ENCODE data around the gene ABCA2. TPM values are rescaled to one million over a fixed set of nuclear protein-coding genes. Genes with fewer than 3 reads are reported as not detected.

The ABCA2 gene
- total RNA-seq, 4 donors from 2014 or later, result 51.1 to 204 (median 96.5) TPM

GRCh38 chr9:137014166-137014565, 13.9 kb downstream of the ABCA2 start:
- Histone ChIP-seq H3K27me3 (no peaks in the 10 kb centered on the region), H3K27ac (no peak overlapping the region), H3K4me3 (no peak overlapping the region), H3K36me3 (no peaks in the 10 kb centered on the region), H3K9me3 (no peaks in the 10 kb centered on the region), H3K4me1 (no peaks in the 10 kb centered on the region)
- 89% methylated on average over 23 of the region's 23 CpGs; no CpG with 5 or more reads in 1 of the 2 donors for whole genome bisulfite sequencing, 2 donors (ENCODE audit: low coverage in 1 of 2)
- DNase-seq, result no peak
- no peak for TF ChIP-seq POLR2A (IDR thresholded peaks at IDR 0.05)
- TF ChIP-seq, protein P1, sequence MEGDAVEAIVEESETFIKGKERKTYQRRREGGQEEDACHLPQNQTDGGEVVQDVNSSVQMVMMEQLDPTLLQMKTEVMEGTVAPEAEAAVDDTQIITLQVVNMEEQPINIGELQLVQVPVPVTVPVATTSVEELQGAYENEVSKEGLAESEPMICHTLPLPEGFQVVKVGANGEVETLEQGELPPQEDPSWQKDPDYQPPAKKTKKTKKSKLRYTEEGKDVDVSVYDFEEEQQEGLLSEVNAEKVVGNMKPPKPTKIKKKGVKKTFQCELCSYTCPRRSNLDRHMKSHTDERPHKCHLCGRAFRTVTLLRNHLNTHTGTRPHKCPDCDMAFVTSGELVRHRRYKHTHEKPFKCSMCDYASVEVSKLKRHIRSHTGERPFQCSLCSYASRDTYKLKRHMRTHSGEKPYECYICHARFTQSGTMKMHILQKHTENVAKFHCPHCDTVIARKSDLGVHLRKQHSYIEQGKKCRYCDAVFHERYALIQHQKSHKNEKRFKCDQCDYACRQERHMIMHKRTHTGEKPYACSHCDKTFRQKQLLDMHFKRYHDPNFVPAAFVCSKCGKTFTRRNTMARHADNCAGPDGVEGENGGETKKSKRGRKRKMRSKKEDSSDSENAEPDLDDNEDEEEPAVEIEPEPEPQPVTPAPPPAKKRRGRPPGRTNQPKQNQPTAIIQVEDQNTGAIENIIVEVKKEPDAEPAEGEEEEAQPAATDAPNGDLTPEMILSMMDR (IDR thresholded peaks at IDR 0.05), result no peak
- no peak for TF ChIP-seq EP300 (IDR thresholded peaks at IDR 0.05; ENCODE audit: low read depth)
- no peak for TF ChIP-seq POLR2AphosphoS5 (IDR thresholded peaks at IDR 0.05)
- in situ Hi-C loops (cut with MboI; ENCODE audit: low pct_ligation_motif_present in 1 of 4, low pct_unique_long_range_greater_than_20kb in 1 of 4, low sequenced_read_pairs in 3 of 4), result no loop called here
- intact Hi-C loops (cut with DNase I; ENCODE audit: low total_unique reads), result no loop called here

GRCh38 chr9:137013571-137013940, 14.5 kb downstream of the ABCA2 start:
- Histone ChIP-seq H3K36me3 (no peaks in the 10 kb centered on the region), H3K27ac (no peak overlapping the region), H3K4me3 (no peak overlapping the region), H3K27me3 (no peaks in the 10 kb centered on the region), H3K4me1 (no peaks in the 10 kb centered on the region), H3K9me3 (no peaks in the 10 kb centered on the region)
- intact Hi-C loops (cut with DNase I; ENCODE audit: low total_unique reads) (no loop called here), in situ Hi-C loops (cut with MboI; ENCODE audit: low pct_ligation_motif_present in 1 of 4, low pct_unique_long_range_greater_than_20kb in 1 of 4, low sequenced_read_pairs in 3 of 4) (no loop called here)
- TF ChIP-seq POLR2AphosphoS5 (IDR thresholded peaks at IDR 0.05) (no peak), EP300 (IDR thresholded peaks at IDR 0.05; ENCODE audit: low read depth) (no peak), POLR2A (IDR thresholded peaks at IDR 0.05) (no peak)
- TF ChIP-seq, protein P1 (IDR thresholded peaks at IDR 0.05), result no peak
- 99% methylated on average over 20 of the region's 20 CpGs; no CpG with 5 or more reads in 1 of the 2 donors for WGBS, 2 donors (ENCODE audit: low coverage in 1 of 2)
- no peak for DNase-seq

GRCh38 chr9:137012694-137013570, 15.1 kb downstream of the ABCA2 start:
- Histone ChIP-seq H3K9me3 (no peaks in the 10 kb centered on the region), H3K4me3 (no peak overlapping the region), H3K36me3 (no peaks in the 10 kb centered on the region), H3K27ac (no peak overlapping the region), H3K4me1 (no peaks in the 10 kb centered on the region), H3K27me3 (no peaks in the 10 kb centered on the region)
- DNase-seq, result no peak
- TF ChIP-seq, protein P1 (IDR thresholded peaks at IDR 0.05), result no peak
- no peak for TF ChIP-seq EP300 (IDR thresholded peaks at IDR 0.05; ENCODE audit: low read depth)
- no peak for TF ChIP-seq POLR2AphosphoS5 (IDR thresholded peaks at IDR 0.05)
- TF ChIP-seq POLR2A (IDR thresholded peaks at IDR 0.05), result no peak
- intact Hi-C loops (cut with DNase I; ENCODE audit: low total_unique reads) (no loop called here), in situ Hi-C loops (cut with MboI; ENCODE audit: low pct_ligation_motif_present in 1 of 4, low pct_unique_long_range_greater_than_20kb in 1 of 4, low sequenced_read_pairs in 3 of 4) (no loop called here)
- WGBS, 2 donors (ENCODE audit: low coverage in 1 of 2), result 88 to 98% methylated on average over 9 to 49 of the region's 67 CpGs

- whole genome bisulfite sequencing, 2 donors (ENCODE audit: low coverage in 1 of 2), result 89% methylated on average over 25 of the region's 39 CpGs; no CpG with 5 or more reads in 1 of the 2 donors
- intact Hi-C loops (cut with DNase I; ENCODE audit: low total_unique reads), result no loop called here
- H3K4me1 ChIP-seq, result no peaks in the 10 kb centered on the region
- H3K9me3 ChIP-seq, result no peaks in the 10 kb centered on the region
- H3K27me3 ChIP-seq, result no peaks in the 10 kb centered on the region
- in situ Hi-C loops (cut with MboI; ENCODE audit: low pct_ligation_motif_present in 1 of 4, low pct_unique_long_range_greater_than_20kb in 1 of 4, low sequenced_read_pairs in 3 of 4), result no loop called here
- DNase-seq, result no peak
- TF ChIP-seq EP300 (IDR thresholded peaks at IDR 0.05; ENCODE audit: low read depth) (no peak), POLR2AphosphoS5 (IDR thresholded peaks at IDR 0.05) (no peak), POLR2A (IDR thresholded peaks at IDR 0.05) (no peak)
- TF ChIP-seq, protein P1 (IDR thresholded peaks at IDR 0.05), result no peak
- H3K4me3 ChIP-seq, result no peak overlapping the region
- no peak overlapping the region for H3K27ac ChIP-seq
- no peaks in the 10 kb centered on the region for H3K36me3 ChIP-seq
Observed at GRCh38 chr9:137011907-137012675, 15.9 kb downstream of the ABCA2 start.

Measured in transverse colon (tissue), 4 donors.